GM21825 (cell line): ENCODE data around the gene DSC3.

Experiments used
- ATAC-seq: cut with Tn5 transposase; IDR thresholded peaks from one replicate; pipeline ENCODE4 v1.9.1; 2021; ENCODE audit warnings: mild to moderate bottlenecking, moderate library complexity; ENCODE audit not compliant: unreplicated experiment

The DSC3 gene

DNA sequence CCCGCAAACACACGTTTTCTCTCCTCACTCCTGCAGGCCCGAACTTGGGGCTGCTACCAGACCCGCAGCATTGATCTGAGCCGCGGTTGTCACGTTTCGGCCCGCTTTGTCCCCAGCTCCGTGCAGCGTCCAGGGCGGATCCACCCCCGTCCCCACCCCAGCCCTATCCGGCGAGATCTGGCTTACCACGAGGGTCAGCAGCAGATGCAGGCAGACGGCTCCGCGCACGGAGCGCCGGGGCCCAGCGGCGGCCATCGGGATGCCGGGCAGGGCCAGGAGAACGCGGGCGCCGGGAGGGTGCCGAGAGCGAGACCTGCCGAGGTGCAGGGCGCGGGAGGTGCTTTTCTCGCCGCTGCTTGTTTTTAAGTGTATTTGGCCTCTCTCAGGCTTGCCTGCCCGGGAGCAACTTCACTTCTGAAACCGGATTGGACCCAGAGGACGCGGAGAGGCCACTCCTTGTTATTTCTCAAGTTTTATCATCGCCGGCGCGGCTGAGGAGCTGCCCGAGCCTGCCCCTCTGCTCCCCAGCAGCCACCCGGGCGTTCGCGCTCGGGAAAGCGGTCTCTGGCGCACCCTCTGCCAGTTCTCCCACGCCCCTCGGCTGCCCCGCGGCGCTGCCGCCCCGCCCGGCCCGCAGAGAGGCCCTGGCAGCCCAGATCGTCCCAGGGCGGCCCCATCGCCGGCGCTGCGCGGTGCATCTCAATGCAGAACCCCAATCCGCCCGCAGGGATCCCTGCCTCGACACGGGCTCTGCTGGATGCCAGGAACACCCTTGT is at the start of gene DSC3:
DSC3 (minus strand) TSS at position 337 of the 776 bp plus-strand sequence; CDS start at position 255, 82 bp downstream.
- ATAC-seq = no peak

DNA sequence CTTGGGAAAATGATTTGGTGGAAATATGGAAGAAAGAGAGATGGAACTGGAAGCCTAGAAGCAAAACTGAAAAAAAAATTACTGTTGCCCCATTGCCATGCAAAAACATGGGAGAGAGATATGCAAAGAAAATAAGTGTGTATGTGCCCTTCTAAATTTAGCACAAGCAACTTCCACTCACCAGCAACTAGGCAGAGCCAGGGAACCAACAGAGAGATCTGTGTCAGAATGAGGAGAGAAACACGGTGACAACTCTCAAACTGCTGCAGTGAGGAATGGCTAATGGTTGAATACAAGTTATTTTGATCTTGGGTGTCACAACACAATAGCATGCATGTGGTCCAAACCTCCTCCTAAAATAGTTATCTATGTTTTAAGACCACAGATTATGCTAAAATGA is 48.8 kb upstream of the DSC3 start:
- ATAC-seq = no peak

DNA sequence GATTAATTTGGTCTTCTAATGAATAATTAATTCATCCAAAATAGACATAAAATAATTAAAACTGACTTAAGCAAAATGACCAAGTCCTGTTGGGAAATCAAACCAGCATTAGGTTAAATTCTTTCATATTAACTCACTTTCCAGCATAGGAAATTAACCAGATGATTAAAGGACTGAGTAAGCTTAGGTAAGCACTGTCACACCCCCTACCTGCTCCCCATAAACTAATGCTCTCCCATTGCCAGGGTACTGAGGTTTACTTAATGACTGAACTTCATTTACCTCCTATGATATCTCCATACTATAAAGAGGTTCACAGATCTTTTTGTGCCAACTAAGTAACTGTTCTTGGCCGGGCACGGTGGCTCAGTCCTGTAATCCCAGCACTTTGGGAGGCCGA is 46.0 kb upstream of the DSC3 start:
- ATAC-seq = no peak

DNA sequence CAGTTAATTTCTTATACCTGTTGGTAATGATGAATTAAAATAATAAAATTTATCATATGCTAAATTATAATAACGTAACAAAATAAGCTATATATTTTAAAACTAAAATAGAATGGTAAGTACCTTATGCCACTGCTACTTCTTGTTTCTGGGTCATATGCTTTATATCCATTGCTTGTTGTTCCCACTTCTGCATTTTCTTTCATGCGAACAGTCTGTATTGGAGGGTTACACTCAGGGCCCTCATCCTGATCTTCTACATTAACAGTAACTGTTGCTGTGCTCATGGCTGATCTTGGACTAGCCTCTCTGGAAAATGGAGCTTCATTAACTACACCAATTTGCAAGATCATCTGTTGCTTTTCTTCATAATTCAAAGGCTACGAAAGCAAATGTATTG is 37.4 kb upstream of the DSC3 start:
- ATAC-seq = no peak

DNA sequence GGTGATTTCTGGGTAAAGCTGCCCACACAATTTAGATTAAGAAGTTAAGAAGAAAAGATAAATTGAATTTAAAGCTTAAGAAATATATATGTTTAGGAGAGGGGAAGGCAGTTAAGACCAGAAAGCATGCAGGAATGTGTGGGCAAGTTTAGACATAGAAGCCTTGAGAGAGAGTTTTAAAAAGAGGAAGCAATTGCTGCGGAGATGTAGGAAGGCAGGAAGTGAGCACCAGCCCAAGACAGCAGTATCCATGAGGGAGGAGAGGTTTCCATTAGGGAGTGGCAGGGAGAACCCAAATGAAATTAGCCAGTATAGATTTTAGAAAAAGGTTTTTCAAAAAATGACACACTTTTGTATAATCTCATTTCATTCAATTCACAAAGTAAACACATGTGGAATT is 35.3 kb upstream of the DSC3 start:
- ATAC-seq = no peak

DNA sequence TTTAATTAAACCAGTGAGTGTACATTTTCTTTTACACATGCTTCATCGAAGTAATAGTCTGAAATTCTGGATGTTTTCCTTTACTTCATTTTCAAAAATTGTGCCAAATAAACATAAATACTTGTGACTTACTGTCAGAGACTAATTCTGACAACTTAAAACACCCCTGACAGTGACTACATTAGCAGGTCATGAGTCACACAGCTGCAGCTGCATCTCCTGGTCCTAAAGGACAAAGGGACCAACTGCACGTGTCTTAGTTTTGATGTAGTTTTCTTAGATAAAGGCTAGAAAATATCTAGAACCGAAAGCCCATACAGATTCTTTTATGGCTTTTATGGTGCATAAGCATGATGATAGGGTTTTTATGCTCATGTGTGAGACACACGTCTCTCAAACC is 29.6 kb upstream of the DSC3 start:
- no peak for ATAC-seq

DNA sequence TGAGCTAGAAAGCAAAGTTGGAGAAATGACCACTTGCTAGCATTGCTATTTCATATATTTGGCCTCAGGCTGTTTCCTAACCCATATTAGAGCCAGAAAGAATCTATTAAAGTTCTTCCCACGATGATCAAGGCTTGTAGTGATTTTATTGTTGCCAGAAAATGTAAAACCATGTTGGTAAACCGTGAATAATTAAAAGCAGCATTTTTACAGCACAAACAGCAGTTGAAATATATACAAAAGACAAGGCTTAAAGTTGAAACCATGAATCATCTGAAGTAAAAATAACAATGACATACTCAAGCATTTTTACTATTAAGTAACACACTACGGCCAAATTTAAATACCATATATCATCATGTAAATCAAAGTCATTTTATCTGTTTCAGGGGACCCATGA is 27.7 kb upstream of the DSC3 start:
- no peak for ATAC-seq

DNA sequence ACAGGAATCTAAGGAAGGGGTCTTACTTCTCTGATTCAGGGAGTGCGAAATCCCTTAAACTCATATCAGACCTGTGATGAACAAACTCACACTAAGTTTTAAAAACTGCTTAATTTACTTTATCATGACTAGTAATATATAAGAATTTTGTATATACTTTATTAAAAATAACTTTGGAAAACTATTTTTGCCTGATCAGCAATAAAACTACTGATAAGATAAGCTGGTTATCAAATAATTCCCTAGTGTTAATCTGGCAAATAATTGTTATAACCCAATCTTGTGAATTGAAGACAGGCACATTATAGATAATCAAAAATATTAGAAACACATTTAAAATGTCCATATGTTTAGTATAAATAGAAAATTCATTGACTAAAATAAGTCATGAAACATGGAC is 23.7 kb upstream of the DSC3 start:
- no peak for ATAC-seq

DNA sequence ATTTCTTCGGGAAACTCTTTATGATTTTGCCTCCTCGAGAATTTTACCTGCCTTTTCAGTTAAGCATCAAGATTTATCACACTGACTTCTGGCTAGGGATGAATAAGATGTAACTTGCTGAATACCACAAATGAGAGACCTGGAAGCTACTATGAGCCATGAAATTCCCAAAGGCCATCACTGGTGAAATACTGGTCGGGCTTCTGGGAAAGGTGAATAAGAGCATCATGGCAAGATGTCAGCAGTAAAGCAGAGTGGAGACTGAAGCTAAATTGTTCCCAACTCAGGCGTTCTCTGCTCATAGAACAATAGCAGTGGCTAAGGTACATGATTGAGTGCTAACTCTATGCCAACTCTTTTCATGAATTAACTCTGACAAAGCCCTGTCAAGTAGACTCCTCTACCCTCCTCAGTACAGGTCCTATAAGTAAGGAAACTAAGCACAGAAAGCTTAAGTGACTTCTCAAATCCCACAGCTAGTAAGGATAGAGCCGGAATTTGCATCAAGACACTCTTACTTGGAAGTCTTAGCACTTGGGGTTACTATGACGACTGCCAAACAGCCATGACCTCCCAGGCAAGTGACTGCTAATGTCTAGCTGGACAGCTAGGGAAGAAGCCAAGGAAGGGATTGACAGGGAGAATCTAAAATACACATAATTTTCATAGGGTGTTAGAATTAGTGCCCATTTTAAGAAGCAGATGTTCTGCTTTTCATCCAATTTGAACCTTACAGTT is 22.7 kb upstream of the DSC3 start:
- no peak for ATAC-seq

DNA sequence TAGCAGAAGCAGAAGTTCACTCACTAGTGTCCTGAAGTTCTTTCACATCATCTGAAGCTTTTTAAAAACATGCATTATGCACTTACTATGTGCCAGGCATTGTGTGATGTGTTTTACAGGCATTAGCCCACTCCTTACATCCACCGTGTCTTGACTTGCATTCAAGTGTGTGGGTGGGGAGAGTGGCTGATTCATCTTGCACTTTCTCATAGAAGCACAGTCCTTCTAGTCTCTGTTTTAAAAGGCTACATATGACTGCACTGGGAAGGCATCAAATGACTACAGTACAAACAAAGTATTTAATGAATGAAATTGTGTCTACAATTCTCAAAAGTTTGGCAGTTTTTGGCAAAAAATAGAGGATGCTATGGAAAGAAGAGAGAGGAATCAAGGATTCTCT is 21.6 kb upstream of the DSC3 start:
- ATAC-seq = no peak

DNA sequence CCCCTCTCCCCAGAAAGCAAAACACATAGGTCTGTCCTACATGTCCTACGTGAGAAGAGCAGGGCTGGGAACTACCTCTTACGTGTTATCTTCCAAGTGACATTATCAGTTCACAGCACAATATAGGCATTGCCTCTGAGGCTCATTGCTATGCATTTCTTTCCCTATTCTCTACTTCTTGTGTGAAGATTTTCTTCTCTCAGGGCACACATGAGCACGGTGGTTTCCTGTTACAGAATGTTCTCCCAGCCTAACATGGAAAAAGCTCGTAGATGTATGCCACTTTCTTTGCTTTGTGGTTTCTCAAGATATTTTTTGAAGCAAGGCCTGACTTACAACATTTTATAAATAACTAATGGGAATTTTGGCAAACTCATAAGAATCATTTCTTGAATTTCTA is 19.4 kb upstream of the DSC3 start:
- peak; percentile 42 for ATAC-seq

DNA sequence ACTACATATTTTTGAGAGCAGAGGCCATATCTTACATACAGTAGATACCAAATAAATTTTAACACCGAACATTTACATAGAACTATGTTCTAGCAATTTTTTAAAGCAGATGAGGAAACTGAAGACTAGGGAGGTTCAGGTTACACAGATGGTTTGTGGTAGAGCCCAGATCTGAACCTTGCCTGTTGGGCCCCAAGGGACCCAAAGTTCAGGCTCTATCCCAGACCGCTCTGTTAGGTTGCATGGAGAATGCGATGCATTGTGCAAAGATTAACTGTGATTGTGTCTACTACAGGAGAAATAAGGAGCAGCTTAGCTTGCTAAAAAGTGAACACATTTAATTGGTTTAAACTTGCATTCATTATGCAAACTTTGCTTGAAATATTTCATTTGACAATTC is 16.4 kb upstream of the DSC3 start:
- no peak for ATAC-seq

DNA sequence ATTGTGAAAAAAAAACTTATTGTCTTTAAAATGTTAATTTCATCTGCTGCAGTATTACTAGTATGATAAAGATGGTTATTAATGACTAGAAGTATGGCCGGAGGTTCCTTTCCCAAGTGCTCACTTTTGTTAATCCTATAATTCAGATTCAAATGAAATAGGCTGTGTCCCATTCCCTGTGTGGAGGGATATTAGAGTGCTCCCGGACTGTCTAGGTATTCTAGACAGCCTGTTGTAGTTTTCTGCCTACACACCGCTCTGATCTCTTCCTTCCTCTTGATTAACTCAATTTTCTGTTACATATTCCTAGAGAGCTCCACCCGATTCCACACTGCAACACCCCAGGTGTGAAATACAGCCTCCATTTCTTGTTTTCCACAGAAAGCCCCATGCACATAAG is 15.4 kb upstream of the DSC3 start:
- no peak for ATAC-seq

DNA sequence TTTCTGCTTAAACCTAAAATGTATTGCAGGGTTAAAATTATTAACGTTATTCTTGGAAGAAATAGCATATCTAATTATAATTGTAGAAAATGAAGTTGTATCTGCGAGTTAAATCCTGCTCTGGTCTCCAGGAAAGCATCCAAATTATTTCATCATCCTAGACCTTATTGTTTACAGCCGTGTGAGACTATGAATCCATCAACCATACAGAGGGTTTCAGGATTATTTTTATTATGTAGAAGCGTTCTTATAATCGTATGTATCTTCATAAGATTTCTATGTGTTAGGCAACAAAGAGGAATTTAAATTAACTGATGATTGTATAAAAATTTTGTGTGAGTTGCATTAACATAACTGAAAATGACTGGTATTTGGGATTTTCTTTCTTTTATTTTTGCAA is 14.5 kb upstream of the DSC3 start:
- ATAC-seq = no peak

DNA sequence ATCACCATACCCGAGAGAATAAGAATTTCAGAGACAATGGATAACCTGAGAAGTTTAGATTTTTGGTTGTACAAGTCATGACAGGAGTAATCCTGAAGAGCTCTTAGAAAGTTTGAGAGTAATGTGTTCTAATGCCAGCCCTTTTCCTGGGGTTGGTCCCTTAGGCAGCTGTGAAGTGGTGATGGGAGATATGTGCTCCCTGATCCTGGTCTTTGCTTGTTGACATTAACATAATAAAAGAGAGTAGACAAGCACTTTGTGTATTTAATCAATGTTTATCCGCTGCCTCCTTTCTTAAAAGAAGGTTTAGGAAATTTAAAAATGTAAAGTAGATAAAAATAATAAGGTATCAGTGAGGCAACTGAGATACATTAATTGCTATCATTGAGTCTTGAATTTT is 13.8 kb upstream of the DSC3 start:
- no peak for ATAC-seq

DNA sequence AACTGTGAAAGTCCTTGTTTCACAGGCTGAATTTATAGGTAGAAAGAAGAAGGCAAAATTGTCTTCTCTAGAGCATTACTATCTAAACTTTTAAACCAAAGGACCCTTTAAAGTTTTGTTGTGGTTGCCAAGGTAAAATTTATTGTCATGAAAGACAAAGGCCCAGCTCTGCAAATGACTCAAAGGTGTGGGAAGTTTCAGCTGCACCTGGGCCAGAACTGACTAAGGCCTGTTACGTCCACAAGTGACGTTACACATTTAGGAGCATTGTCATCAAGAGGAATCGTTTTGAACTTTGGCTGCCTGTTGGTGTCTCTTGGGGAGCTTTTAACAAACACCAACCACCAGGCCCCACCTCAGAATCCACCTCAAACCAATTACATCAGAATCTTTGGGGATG is 8.1 kb upstream of the DSC3 start:
- no peak for ATAC-seq

DNA sequence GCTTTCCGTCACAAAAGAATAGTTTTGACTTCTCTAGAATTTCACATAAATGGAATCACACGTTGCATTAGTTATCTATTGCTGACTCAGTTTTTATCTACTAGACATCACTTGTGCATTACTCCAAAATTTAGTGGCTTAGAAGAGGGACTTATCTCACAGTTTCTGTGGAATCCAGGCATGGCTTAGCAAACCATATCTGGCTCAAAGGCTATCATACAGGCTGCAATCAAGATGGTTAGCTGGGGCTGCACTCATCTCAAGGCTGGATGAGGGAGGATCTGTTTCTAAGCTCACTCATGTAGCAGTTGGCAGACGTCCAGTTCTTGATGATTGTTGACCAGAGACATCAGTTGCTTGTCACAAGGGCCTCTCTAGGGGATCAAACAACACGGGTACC is 6.6 kb upstream of the DSC3 start:
- ATAC-seq = no peak

DNA sequence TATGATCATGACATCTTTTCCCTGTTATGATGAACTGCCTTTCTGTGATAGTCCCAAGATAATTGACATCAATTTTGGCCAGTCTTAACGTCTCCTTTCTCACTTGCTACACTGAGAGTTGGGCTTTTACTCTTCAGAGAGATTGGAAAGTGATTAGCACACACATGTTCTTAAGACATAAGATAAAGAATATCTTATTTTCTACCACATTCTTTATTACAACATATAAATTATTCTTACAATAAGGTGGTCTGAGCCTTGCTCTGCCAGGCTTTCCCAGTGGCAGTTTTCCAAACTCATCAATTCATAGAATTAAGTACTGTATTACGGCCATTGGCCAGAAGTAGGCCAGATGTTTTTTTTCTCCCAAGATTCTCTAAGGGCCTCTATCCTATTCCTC is 5.7 kb upstream of the DSC3 start:
- no peak for ATAC-seq

DNA sequence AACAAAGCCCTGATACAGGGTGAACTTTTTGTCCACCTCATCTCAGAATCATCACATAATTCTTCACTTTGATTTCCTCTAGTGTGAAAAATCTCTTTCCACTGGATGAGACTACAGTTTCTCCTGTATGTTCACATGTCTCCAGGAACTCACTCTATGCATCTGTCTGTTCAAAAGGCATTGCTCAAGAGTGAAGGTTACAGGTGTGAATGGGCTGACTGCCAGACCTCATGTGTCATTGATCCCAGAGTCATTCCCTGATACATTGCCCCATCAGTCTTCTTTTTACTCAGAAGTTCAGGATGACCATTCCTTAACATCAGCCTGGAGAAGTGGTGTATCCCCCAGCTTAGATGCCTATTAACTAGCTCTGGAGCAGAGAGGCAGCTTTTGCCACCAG is 4.4 kb upstream of the DSC3 start:
- ATAC-seq = no peak

DNA sequence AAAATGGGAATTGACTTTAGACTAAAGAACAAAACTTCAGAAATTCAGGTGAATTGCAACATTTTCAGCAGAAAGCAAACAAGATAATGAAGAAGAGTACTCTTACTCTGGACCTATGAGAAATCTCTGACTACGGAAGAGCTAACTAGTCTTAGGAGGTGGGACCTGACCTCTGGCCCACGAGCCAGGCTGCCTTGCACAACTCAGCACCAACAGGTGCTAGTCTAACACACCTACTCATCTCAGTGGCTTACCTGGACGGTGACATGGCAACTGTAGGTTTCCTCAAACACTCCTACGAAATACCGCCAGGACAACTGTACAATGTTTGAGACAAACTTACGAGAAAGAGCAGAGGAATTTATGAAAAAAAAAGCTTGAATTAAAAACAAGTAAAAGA is 3.1 kb upstream of the DSC3 start:
- ATAC-seq = no peak

DNA sequence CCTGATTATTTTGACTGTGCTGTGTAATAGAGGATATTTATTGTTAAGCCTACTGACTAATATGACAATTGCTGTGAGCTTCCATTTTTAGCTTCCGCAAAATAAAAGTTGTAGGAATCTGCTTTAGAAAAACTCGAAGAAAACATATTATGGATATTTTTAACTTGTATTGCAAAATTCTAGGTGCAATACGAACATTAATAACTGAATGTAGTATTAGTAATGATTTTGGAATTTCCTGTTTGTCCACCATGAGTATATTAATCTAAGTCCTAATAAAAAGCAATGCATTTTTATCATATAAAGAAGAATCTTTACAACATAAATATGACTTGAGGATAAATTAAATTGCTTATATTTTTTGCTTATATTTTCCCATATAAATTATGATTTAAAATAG is 2.4 kb upstream of the DSC3 start:
- ATAC-seq = no peak

DNA sequence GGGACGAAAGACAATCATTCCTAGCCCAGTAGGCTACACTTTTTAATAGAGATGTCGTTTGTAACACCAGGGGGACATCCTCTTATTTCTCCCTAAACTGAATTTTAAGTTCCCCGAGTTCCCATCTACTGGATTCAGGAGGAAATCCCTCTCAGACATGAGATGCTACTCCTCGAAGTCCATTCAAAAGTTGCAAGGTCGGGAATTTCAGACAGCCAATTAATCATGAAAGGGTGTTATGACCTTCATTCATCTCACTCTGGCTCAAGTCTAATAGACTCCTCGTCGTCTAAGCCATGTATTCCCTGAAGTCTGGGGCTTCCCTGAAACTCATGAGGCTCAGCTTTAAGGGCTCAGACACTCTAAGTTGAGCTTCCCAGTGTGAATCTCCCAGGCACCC is 1.2 kb upstream of the DSC3 start:
- no peak for ATAC-seq

DNA sequence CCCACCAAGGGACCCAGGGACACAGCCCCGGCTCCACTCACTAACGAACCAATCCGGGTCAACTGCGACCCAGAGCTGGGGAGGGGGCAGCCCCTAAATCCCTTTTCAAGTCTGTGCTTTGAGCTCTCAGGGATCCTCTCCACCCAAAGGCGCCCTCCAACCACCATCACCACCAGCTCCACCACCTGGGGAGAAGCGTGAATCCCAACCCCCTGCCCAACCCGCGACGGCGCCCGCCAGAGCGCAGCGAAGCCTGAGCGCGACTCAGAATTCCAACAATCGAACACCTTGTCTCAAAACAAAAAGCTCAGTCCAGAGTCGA is 497 bp downstream of the DSC3 start:
- ATAC-seq = no peak
